Measurements from ENCODE around the gene THEMIS2. TPM values are rescaled to one million over a fixed set of nuclear protein-coding genes. Genes with fewer than 3 reads are reported as not detected.
A peak's percentile ranks its signal among the peaks of the same experiment; 100 is the strongest.

THEMIS2 gene
- total RNA-seq, 2 donors from 2014 or later, result 6.8 to 12.6 TPM

DNA sequence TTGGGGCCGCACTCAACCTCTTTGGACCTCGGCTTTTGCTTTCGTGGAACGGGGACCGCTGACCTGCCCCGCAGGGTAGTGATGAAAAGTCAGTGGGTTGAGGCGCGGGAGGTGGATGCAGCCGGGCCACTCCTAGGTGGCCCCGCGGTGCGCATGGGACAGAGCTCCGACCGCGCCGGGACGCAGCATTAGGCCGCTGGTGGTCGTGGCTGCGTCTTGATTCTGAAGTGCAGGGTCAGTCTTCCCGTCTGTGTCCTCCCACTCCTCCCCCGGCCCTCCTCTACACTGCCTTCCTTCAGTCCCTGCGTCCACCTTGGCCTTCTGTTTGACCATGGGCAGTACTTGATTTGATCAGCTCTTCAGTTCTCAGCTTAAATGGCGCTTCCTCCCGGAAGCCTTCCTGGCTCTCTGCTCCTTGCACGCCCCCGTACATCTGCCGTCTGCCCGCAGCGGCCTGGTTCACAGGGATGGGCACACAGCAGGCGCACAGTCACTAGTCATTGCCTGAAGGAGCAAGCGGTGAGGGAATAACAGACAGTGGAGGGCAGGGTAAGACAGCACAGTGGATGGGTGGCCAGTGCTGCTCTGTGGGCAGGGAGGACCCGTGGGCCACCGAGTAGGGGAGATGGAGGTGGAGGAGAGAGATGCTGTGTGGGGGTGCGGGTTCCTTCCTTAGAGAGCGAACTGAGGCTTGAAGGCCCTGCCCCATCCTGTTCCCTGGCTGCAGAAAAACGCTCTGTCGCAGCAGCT lies 633 bp downstream of the THEMIS2 start:
- Histone ChIP-seq H3K9ac (ENCODE audit: low read depth in 2 of 2, low read length in 2 of 2) (peak overlapping the region; percentile 81 to 82), H3K9me3 (no peaks in the 10 kb centered on the region), H3K27ac (peak overlapping the region; percentile 65), H3K36me3 (no peaks in the 10 kb centered on the region), H3K4me1 (no peaks in the 10 kb centered on the region), H3K27me3 (no peaks in the 10 kb centered on the region), H3K4me3 (peak overlapping the region; percentile 80)
- no peak for DNase-seq
- intact Hi-C loops (cut with DNase I), result no loop called here
- TF ChIP-seq, protein P1, sequence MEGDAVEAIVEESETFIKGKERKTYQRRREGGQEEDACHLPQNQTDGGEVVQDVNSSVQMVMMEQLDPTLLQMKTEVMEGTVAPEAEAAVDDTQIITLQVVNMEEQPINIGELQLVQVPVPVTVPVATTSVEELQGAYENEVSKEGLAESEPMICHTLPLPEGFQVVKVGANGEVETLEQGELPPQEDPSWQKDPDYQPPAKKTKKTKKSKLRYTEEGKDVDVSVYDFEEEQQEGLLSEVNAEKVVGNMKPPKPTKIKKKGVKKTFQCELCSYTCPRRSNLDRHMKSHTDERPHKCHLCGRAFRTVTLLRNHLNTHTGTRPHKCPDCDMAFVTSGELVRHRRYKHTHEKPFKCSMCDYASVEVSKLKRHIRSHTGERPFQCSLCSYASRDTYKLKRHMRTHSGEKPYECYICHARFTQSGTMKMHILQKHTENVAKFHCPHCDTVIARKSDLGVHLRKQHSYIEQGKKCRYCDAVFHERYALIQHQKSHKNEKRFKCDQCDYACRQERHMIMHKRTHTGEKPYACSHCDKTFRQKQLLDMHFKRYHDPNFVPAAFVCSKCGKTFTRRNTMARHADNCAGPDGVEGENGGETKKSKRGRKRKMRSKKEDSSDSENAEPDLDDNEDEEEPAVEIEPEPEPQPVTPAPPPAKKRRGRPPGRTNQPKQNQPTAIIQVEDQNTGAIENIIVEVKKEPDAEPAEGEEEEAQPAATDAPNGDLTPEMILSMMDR (IDR thresholded peaks at IDR 0.05), result no peak

DNA sequence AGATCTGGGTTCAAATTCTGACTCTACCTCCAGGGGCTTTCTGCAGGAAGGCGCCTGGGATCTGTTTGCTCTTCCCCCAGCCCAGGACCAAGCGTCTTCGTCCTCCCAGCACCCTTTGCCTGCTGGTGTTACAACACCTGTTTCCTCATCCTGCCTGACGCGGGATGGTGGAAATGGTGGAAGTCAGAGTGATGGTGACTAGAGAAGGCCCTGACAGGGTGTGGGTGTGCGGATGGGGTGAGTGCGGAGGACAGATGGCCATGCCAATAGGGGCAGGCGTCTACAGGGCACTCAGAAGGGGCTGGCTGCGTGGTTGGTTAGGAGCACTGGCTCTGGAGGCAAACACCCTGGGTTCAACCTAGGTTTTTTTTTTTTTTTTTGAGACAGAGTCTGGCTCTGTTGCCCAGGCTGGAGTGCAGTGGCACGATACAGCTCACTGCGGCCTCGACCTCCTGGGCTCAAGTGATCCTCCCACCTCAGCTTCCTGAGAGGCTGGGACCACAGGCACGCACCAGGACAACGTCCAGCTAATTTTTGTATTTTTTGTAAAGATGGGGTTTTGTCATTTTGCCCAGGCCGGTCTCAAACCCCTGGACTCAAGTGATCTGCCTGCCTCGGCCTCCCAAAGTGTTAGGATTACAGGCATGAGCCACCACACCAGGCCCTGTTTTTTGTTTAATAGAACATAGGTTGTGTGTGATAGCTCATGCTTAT lies 1.5 kb downstream of the THEMIS2 start:
- no peak for DNase-seq
- Histone ChIP-seq H3K4me1 (no peaks in the 10 kb centered on the region), H3K9ac (ENCODE audit: low read depth in 2 of 2, low read length in 2 of 2) (peak overlapping the region; percentile 81 to 82), H3K36me3 (no peaks in the 10 kb centered on the region), H3K27ac (peak overlapping the region; percentile 65), H3K4me3 (peak overlapping the region; percentile 80), H3K27me3 (no peaks in the 10 kb centered on the region), H3K9me3 (no peaks in the 10 kb centered on the region)
- intact Hi-C loops (cut with DNase I), result no loop called here
- TF ChIP-seq, protein P1 (IDR thresholded peaks at IDR 0.05), result no peak

DNA sequence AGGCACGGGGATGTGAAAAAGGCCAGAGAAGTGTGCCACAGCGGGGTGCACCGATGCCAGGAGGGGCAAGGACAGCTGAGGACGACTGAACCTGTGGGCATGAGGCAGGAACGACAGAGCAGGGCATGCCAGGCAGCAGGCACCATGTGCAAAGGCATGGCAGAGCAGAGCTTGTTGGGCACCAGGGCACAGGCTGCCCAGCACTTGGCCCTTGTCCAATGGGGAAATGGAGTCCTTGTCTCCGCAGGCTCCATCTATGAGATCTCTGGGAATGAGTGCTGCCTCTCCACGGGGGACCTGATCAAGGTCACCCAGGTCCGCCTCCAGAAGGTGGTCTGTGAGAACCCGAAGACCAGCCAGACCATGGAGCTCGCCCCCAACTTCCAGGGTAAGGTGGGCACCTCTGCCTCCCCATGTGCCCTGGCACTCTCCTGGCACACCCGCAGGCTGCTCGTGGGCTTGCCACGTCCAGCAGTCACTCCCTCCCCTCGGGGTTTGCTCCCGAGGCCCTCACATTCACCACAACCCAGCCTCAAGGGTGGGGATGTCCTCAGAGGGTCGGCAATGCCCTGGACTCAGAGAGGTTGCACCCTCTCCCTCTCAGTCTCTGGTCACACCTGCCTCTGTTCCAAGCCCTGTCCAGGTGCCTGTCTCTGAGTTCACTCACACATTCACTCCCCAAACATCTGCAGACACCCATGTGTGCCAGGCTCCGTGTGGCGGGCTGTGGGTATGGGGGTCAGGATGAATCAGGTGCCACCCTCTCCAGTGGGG lies 4.2 kb downstream of the THEMIS2 start:
- Histone ChIP-seq H3K27ac (no peak overlapping the region), H3K27me3 (no peaks in the 10 kb centered on the region), H3K4me3 (no peak overlapping the region), H3K4me1 (no peaks in the 10 kb centered on the region), H3K36me3 (no peaks in the 10 kb centered on the region), H3K9ac (ENCODE audit: low read depth in 2 of 2, low read length in 2 of 2) (peak overlapping the region; percentile 9 to 56), H3K9me3 (no peaks in the 10 kb centered on the region)
- DNase-seq, result no peak
- intact Hi-C loops (cut with DNase I), result no loop called here
- TF ChIP-seq, protein P1 (IDR thresholded peaks at IDR 0.05), result no peak

DNA sequence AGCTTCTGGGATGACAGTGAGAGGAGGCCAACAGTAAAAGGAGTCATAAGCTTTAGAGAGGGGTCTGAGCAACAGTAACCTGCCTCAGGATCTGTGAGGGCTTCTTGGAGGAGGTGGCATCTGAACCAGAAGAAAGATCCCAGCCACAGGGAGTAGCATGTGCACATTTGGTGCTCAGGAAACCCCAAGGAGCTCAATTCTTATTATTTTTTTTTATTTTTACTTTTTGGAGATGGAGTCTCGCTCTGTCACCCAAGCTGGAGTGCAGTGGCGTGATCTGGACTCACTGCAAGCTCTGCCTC lies 4.7 kb downstream of the THEMIS2 start:
- intact Hi-C loops (cut with DNase I), result no loop called here
- no peaks in the 10 kb centered on the region for H3K27me3 ChIP-seq
- H3K9me3 ChIP-seq, result no peaks in the 10 kb centered on the region
- no peak overlapping the region for H3K27ac ChIP-seq
- H3K9ac ChIP-seq (ENCODE audit: low read depth in 2 of 2, low read length in 2 of 2), result no peak overlapping the region
- TF ChIP-seq, protein P1 (IDR thresholded peaks at IDR 0.05), result no peak
- H3K4me1 ChIP-seq, result no peaks in the 10 kb centered on the region
- no peaks in the 10 kb centered on the region for H3K36me3 ChIP-seq
- no peak for DNase-seq
- H3K4me3 ChIP-seq, result no peak overlapping the region

DNA sequence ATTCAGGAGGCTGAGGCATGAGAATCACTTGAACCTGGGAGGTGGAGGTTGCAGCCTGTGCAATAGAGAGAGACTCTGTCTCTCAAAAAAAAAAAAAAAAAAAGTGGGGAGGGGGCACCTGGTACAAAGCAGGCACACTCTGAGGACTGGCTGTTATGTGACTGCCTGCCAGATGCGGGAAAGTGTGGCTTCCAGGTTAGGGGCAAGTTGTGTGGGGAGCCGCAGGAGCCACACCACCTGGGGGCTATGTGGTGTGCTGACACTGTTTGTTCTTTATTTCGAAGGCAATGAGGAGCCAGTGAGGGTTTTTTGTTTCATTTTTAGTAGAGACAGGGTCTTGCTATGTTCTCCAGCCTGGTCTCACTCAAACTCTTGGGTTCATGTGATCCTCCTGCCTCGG lies 5.7 kb downstream of the THEMIS2 start:
- intact Hi-C loops (cut with DNase I), result no loop called here
- no peaks in the 10 kb centered on the region for H3K27me3 ChIP-seq
- H3K9me3 ChIP-seq, result no peaks in the 10 kb centered on the region
- TF ChIP-seq, protein P1 (IDR thresholded peaks at IDR 0.05), result no peak
- no peak overlapping the region for H3K27ac ChIP-seq
- no peak for DNase-seq
- no peak overlapping the region for H3K9ac ChIP-seq (ENCODE audit: low read depth in 2 of 2, low read length in 2 of 2)
- no peak overlapping the region for H3K4me3 ChIP-seq
- H3K4me1 ChIP-seq, result no peaks in the 10 kb centered on the region
- H3K36me3 ChIP-seq, result no peaks in the 10 kb centered on the region
